Activated CD4-positive, alpha-beta memory T cell treated with anti-CD3 and anti-CD28 coated beads for 36 hours (primary cell): ENCODE results near the gene ZNF428. TPM values are rescaled to one million over a fixed set of nuclear protein-coding genes. Genes with fewer than 3 reads are reported as not detected.

Experiments
- CTCF ChIA-PET: fragments of 350-600 bp; sonication (Branson Sonifier 250); formaldehyde crosslinking; loops from one replicate; lab custom pipeline; 2021; ENCODE audit warnings: antibody characterized with exemption, inconsistent platforms; lab: Charles Lee
- POLR2A ChIA-PET: fragments of 350-600 bp; sonication (Branson Sonifier 250); formaldehyde crosslinking; loops from one replicate; lab custom pipeline; 2021; ENCODE audit warnings: antibody characterized with exemption; lab: Charles Lee
- DNase-seq: peaks from one replicate; pipeline ENCODE4 v3.0.0-alpha.2; 2020
- H3K27ac Mint-ChIP-seq: one replicate; pipeline ENCODE4 v1.8.0; 2021; ENCODE audit warnings: mixed read lengths
- H3K27me3 Mint-ChIP-seq: one replicate; pipeline ENCODE4 v1.8.0; 2021; ENCODE audit warnings: mixed read lengths
- H3K36me3 Mint-ChIP-seq: one replicate; pipeline ENCODE4 v1.8.0; 2021; ENCODE audit warnings: mixed read lengths
- H3K4me1 Mint-ChIP-seq: one replicate; pipeline ENCODE4 v1.8.0; 2021; ENCODE audit warnings: low read depth, mixed read lengths
- H3K4me3 Mint-ChIP-seq: one replicate; pipeline ENCODE4 v1.8.0; 2021; ENCODE audit warnings: mild to moderate bottlenecking, mixed read lengths
- H3K9me3 Mint-ChIP-seq: one replicate; pipeline ENCODE4 v1.8.0; 2021; ENCODE audit warnings: mixed read lengths
- intact Hi-C: fragments of 100-400 bp; cut with micrococcal nuclease; formaldehyde crosslinking; loops from one replicate; pipeline ENCODE4 v1.15.1; 2023
- total RNA-seq, 2 experiments: library from RNA; stranded (reverse); gene quantifications; one replicate each; pipeline ENCODE4 v1.2.3, GENCODE V29; 2021

The ZNF428 gene
- total RNA-seq, 2 experiments from 2014 or later, result 11.7 to 12.5 TPM

DNA sequence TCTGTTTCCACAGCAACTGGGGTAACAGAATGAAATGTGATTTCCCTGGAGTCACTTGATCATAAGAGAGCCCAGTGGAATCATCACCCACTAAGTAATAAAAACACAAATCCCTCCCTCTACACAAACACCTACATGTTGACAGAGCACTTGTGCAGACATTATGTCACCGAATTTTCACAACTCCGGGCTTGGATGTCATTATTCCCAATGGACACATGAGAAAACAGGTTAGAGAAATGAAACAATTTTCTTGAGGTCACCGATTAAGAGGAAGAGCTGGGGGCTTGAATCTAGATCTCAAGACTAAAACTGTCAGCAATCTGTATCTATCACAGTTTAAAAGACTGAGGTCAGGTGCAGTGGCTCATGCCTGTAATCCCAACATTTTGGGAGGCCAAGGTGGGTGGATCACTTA is 47.2 kb downstream of the ZNF428 start:
- H3K4me1 Mint-ChIP-seq, result peaks cover 31% of the 10 kb centered on the region
- no peak overlapping the region for H3K4me3 Mint-ChIP-seq
- POLR2A ChIA-PET, result no interaction called here
- intact Hi-C loops, result no loop called here
- CTCF ChIA-PET, result interaction anchor here (1.9 to 3.0 kb wide), 2 partner anchors 17 to 22 kb away, joined by 13 to 18 read pairs; no protein-coding TSS in a partner anchor
- H3K27ac Mint-ChIP-seq, result peak overlapping the region; percentile 7
- DNase-seq, result no peak
- peaks cover 1% of the 10 kb centered on the region for H3K36me3 Mint-ChIP-seq
- no peaks in the 10 kb centered on the region for H3K9me3 Mint-ChIP-seq
- H3K27me3 Mint-ChIP-seq, result no peaks in the 10 kb centered on the region

- ChIA-PET POLR2A (no interaction called here), CTCF (interaction anchor here (1.0 to 3.7 kb wide), 3 partner anchors 15 to 50 kb away, joined by 3 to 18 read pairs (median 17); no protein-coding TSS in a partner anchor)
- H3K27ac Mint-ChIP-seq, result no peak overlapping the region
- no peaks in the 10 kb centered on the region for H3K9me3 Mint-ChIP-seq
- no peak overlapping the region for H3K4me3 Mint-ChIP-seq
- intact Hi-C loops, result no loop called here
- H3K36me3 Mint-ChIP-seq, result peaks cover 1% of the 10 kb centered on the region
- peaks cover 27% of the 10 kb centered on the region for H3K4me1 Mint-ChIP-seq
- H3K27me3 Mint-ChIP-seq, result no peaks in the 10 kb centered on the region
- DNase-seq, result no peak
Measured at GRCh38 chr19:43570174-43570791, 49.1 kb downstream of the ZNF428 start.

DNA sequence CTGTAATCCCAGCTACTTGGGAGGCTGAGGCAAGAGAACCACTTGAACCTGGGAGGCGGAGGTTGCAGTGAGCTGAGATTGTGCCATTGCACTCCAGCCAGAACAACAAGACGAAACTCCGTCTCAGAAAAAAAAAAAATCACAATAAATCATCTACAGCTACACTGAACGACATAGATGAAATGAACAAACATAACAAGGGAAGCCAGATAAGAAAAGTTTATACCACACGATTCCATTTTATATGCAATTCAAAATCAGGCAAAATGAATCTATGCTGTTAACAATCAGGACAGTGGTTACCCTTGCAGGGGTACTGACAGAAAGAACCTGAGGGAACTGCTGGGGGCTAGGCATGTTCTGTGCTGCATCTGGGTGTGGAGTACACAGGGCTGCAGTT is 49.8 kb downstream of the ZNF428 start:
- H3K36me3 Mint-ChIP-seq, result peaks cover 1% of the 10 kb centered on the region
- no peak overlapping the region for H3K27ac Mint-ChIP-seq
- no peaks in the 10 kb centered on the region for H3K9me3 Mint-ChIP-seq
- H3K4me3 Mint-ChIP-seq, result no peak overlapping the region
- peaks cover 23% of the 10 kb centered on the region for H3K4me1 Mint-ChIP-seq
- no peaks in the 10 kb centered on the region for H3K27me3 Mint-ChIP-seq
- no peak for DNase-seq
- ChIA-PET POLR2A (no interaction called here), CTCF (interaction anchor here (1.0 to 3.7 kb wide), 2 partner anchors 14 to 49 kb away, joined by 3 to 17 read pairs; no protein-coding TSS in a partner anchor)
- intact Hi-C loops, result no loop called here

GRCh38 chr19:43564800-43565199 is 54.6 kb downstream of the ZNF428 start:
- Mint-ChIP-seq H3K4me1 (peaks cover 40% of the 10 kb centered on the region), H3K27ac (no peak overlapping the region), H3K27me3 (no peaks in the 10 kb centered on the region), H3K36me3 (peaks cover 21% of the 10 kb centered on the region), H3K4me3 (no peak overlapping the region), H3K9me3 (no peaks in the 10 kb centered on the region)
- intact Hi-C loops, result no loop called here
- no peak for DNase-seq
- CTCF ChIA-PET, result interaction anchor here (1.1 to 2.4 kb wide), 3 partner anchors 9 to 30 kb away, joined by 5 to 13 read pairs (median 7); no protein-coding TSS in a partner anchor
- POLR2A ChIA-PET, result interaction anchor here (0.8 kb wide), 2 partner anchors 30 to 216 kb away, joined by 3 read pairs; partner anchors contain the start of gene KCNN4

DNA sequence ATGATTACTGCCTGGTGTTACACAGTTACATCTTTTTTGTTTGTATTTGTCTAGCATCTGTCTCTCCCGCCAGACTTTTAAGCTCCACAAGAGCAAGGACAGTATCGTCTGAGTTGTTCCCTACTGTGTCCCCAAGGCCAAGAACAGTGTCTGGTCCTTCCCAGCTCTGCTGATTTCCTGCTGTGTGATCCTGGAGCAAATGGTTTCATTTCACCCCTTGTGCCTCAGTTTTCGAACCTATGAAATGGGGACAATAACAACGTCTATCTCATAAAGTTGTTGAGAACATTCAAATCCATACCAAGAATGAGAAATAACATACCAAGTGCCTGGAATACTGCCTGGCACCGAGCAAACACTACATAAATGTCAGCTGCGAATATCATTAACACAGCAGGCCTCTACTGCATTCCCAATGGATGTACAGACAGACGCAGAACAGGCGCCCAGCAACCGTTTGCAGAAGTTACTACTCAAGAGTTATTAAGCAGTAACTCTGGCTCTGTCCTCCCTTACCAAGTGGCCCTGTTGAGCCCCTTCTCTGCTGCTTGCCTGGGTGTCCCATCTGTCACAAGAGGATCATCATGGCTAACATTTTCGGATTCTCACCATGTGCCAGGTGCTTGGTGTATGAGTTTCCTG is 55.5 kb downstream of the ZNF428 start:
- Mint-ChIP-seq H3K4me3 (no peak overlapping the region), H3K9me3 (no peaks in the 10 kb centered on the region), H3K4me1 (peaks cover 38% of the 10 kb centered on the region), H3K36me3 (peaks cover 22% of the 10 kb centered on the region), H3K27me3 (no peaks in the 10 kb centered on the region), H3K27ac (peak overlapping the region; percentile 95)
- ChIA-PET CTCF (interaction anchor here (1.1 to 1.2 kb wide), 2 partner anchors 9 to 31 kb away, joined by 3 to 4 read pairs; no protein-coding TSS in a partner anchor), POLR2A (interaction anchor here (1.1 kb wide), 2 partner anchors 10 to 12 kb away, joined by 3 to 5 read pairs; partner anchors contain the start of genes PINLYP and XRCC1)
- intact Hi-C loops, result loop anchor here (2.0 kb wide), 2 partner anchors 31 to 55 kb away; partner anchors contain the start of genes ZNF428 and ZNF575
- no peak for DNase-seq

DNA sequence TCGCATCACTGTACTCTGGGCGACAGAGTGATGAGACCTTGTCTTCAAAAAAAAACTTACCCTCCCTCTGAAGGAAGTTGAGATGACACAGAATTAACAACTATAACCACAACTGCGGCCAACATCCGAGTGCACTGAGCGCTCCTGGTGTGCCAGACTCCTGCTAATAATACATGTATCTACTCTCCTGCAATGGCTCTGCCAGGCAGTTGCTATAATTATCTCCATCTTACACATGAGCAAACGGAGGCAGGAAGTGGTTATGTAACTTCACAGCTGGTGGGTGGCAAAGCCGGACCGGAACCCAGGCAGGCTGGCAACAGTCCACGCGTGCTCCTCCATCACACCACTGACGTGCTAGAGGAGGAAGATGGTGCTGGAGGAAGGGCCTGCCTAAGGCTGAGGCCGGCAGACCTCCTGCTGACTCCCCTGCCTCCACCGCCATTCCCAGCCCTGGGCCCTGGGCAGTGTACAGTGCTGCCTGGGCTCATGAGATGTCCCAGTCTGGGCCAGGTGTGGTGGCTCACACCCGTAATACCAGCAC is 56.7 kb downstream of the ZNF428 start:
- POLR2A ChIA-PET, result interaction anchor here (1.1 kb wide), 1 partner anchor 13 kb away, joined by 3 read pairs; the partner anchor contains the start of genes PINLYP and XRCC1
- Mint-ChIP-seq H3K27ac (peak overlapping the region; percentile 95), H3K27me3 (no peaks in the 10 kb centered on the region), H3K36me3 (peaks cover 22% of the 10 kb centered on the region), H3K9me3 (no peaks in the 10 kb centered on the region), H3K4me1 (peaks cover 38% of the 10 kb centered on the region), H3K4me3 (peak overlapping the region; percentile 40)
- CTCF ChIA-PET, result interaction anchor here (1.1 to 1.2 kb wide), 2 partner anchors 8 to 32 kb away, joined by 3 to 4 read pairs; no protein-coding TSS in a partner anchor
- DNase-seq, result peak; percentile 86
- intact Hi-C loops, result loop anchor here (1.0 to 2.0 kb wide), 4 partner anchors 13 to 56 kb away; partner anchors contain the start of genes IRGQ, PINLYP, XRCC1 and ZNF428

- no peak overlapping the region for H3K4me3 Mint-ChIP-seq
- POLR2A ChIA-PET, result no interaction called here
- peak overlapping the region; percentile 95 for H3K27ac Mint-ChIP-seq
- H3K27me3 Mint-ChIP-seq, result no peaks in the 10 kb centered on the region
- CTCF ChIA-PET, result no interaction called here
- intact Hi-C loops, result loop anchor here (1.0 to 2.0 kb wide), 4 partner anchors 13 to 57 kb away; partner anchors contain the start of genes IRGQ, PINLYP, XRCC1 and ZNF428
- no peaks in the 10 kb centered on the region for H3K9me3 Mint-ChIP-seq
- peaks cover 22% of the 10 kb centered on the region for H3K36me3 Mint-ChIP-seq
- DNase-seq, result no peak
- H3K4me1 Mint-ChIP-seq, result peaks cover 40% of the 10 kb centered on the region
Measured at GRCh38 chr19:43562226-43562697, 57.2 kb downstream of the ZNF428 start.

DNA sequence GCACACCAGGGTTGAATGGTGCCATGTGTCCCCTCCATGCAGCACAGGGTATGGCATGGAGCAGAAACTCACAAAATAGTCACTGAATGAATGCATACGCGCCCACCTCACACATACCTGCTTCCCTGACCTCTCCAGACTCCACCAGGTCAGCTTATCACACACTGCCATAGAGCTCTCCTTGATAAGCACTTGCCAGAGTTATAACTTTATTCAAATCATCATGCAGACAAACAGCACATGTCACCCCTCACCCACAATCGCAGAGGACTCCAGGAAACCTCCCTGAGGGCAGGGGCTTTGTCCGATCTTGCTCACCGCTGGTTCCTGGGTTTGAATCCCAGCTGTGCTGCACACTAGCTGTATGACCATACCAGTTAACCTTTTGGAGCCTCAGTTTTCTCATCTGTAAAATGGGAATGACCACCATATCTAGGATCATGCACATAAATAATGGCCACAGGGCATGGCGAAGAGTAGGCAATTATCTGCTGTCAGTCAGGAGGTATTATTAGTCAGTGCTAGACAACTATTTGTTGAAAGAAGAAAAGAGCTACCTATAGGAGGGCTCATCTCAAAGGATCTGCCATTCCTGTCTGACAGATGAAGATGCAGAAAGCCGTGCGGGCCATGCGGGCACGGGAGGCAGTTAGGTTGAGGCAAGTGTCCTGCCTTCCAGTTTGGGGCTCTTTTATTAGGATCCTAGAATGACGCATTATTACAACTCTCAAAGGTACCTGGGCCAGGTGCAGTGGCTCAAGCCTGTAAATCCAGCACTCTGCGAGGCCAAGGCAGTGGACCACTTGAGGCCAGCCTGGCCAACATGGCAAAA is 58.1 kb downstream of the ZNF428 start:
- intact Hi-C loops, result no loop called here
- ChIA-PET POLR2A (interaction anchor here (0.5 kb wide), 1 partner anchor 185 kb away, joined by 5 read pairs; no protein-coding TSS in a partner anchor), CTCF (interaction anchor here (0.7 to 2.3 kb wide), 2 partner anchors 33 to 107 kb away, joined by 4 to 10 read pairs; no protein-coding TSS in a partner anchor)
- H3K27me3 Mint-ChIP-seq, result no peaks in the 10 kb centered on the region
- peaks cover 22% of the 10 kb centered on the region for H3K36me3 Mint-ChIP-seq
- H3K9me3 Mint-ChIP-seq, result no peaks in the 10 kb centered on the region
- no peak overlapping the region for H3K4me3 Mint-ChIP-seq
- peak overlapping the region; percentile 95 for H3K27ac Mint-ChIP-seq
- no peak for DNase-seq
- H3K4me1 Mint-ChIP-seq, result peaks cover 38% of the 10 kb centered on the region

- intact Hi-C loops, result no loop called here
- H3K4me1 Mint-ChIP-seq, result peaks cover 38% of the 10 kb centered on the region
- ChIA-PET CTCF (interaction anchor here (1.5 to 2.3 kb wide), 2 partner anchors 34 to 41 kb away, joined by 5 to 10 read pairs; no protein-coding TSS in a partner anchor), POLR2A (interaction anchor here (0.5 kb wide), 1 partner anchor 185 kb away, joined by 5 read pairs; no protein-coding TSS in a partner anchor)
- H3K27me3 Mint-ChIP-seq, result no peaks in the 10 kb centered on the region
- peak overlapping the region; percentile 95 for H3K27ac Mint-ChIP-seq
- no peak for DNase-seq
- no peaks in the 10 kb centered on the region for H3K9me3 Mint-ChIP-seq
- H3K36me3 Mint-ChIP-seq, result peaks cover 22% of the 10 kb centered on the region
- no peak overlapping the region for H3K4me3 Mint-ChIP-seq
Measured at GRCh38 chr19:43560687-43561086, 58.7 kb downstream of the ZNF428 start.
